Type B pancreatic cell (in vitro differentiated cells): Measurements from ENCODE around the gene CCDC171. TPM values are rescaled to one million over a fixed set of nuclear protein-coding genes. Genes with fewer than 3 reads are reported as not detected.

Experiments
- DNase-seq: peaks from one replicate; pipeline ENCODE4 v3.0.0; 2021; ENCODE audit warnings: mixed read lengths; ENCODE audit not compliant: unreplicated experiment; ENCODE audit errors: extremely low spot score
- H3K27ac Mint-ChIP-seq: 2 replicates; pipeline ENCODE4 v1.8.0; 2021; ENCODE audit warnings: mild to moderate bottlenecking, mixed read lengths
- H3K27me3 Mint-ChIP-seq: 2 replicates; pipeline ENCODE4 v1.8.0; 2021; ENCODE audit warnings: mixed read lengths
- H3K36me3 Mint-ChIP-seq: 2 replicates; pipeline ENCODE4 v1.8.0; 2021; ENCODE audit warnings: mixed read lengths
- H3K4me1 Mint-ChIP-seq: one replicate; pipeline ENCODE4 v1.8.0; 2021; ENCODE audit warnings: mixed read lengths; ENCODE audit not compliant: unreplicated experiment
- H3K4me3 Mint-ChIP-seq: 2 replicates; pipeline ENCODE4 v1.8.0; 2021; ENCODE audit warnings: mild to moderate bottlenecking, mixed read lengths
- H3K9me3 Mint-ChIP-seq: 2 replicates; pipeline ENCODE4 v1.8.0; 2021; ENCODE audit warnings: mixed read lengths
- CTCF ChIP-seq: fragments of 200-600 bp; sonication (generic); conservative IDR thresholded peaks from 2 replicates; pipeline ENCODE4 v1.5.0; 2021; ENCODE audit warnings: antibody characterized with exemption, mild to moderate bottlenecking
- total RNA-seq: library from RNA; stranded (reverse); gene quantifications from 2 replicates; pipeline ENCODE4 v1.2.1, GENCODE V29; 2021; ENCODE audit warnings: low replicate concordance

The CCDC171 gene
- total RNA-seq, 1 donor from 2014 or later = 7.4 TPM

GRCh38 chr9:15542624-15543023 is 10.2 kb upstream of the CCDC171 start:
- Mint-ChIP-seq H3K27me3 (no peaks in the 10 kb centered on the region), H3K9me3 (peaks cover 5% of the 10 kb centered on the region), H3K27ac (no peak overlapping the region), H3K4me1 (peaks cover 6% of the 10 kb centered on the region), H3K36me3 (no peaks in the 10 kb centered on the region), H3K4me3 (no peak overlapping the region)
- TF ChIP-seq CTCF = no peak
- DNase-seq = no peak

GRCh38 chr9:15543047-15543813 is 9.6 kb upstream of the CCDC171 start:
- no peak for TF ChIP-seq CTCF
- H3K27me3 Mint-ChIP-seq = no peaks in the 10 kb centered on the region
- DNase-seq = no peak
- H3K4me1 Mint-ChIP-seq = peaks cover 6% of the 10 kb centered on the region
- peaks cover 5% of the 10 kb centered on the region for H3K9me3 Mint-ChIP-seq
- H3K4me3 Mint-ChIP-seq = no peak overlapping the region
- no peak overlapping the region for H3K27ac Mint-ChIP-seq
- no peaks in the 10 kb centered on the region for H3K36me3 Mint-ChIP-seq

GRCh38 chr9:15549611-15550010 is 3.2 kb upstream of the CCDC171 start:
- H3K27me3 Mint-ChIP-seq = no peaks in the 10 kb centered on the region
- no peaks in the 10 kb centered on the region for H3K36me3 Mint-ChIP-seq
- no peak overlapping the region for H3K27ac Mint-ChIP-seq
- peaks cover 3% of the 10 kb centered on the region for H3K9me3 Mint-ChIP-seq
- peak overlapping the region; percentile 26 for H3K4me3 Mint-ChIP-seq
- no peak for DNase-seq
- no peaks in the 10 kb centered on the region for H3K4me1 Mint-ChIP-seq
- no peak for TF ChIP-seq CTCF

- Mint-ChIP-seq H3K27me3 (no peaks in the 10 kb centered on the region), H3K9me3 (no peaks in the 10 kb centered on the region), H3K27ac (peak overlapping the region; percentile 96), H3K4me3 (peak overlapping the region; percentile 97), H3K36me3 (peaks cover 4% of the 10 kb centered on the region), H3K4me1 (no peaks in the 10 kb centered on the region)
- no peak for TF ChIP-seq CTCF
- no peak for DNase-seq
Measured at GRCh38 chr9:15553528-15553898, 670 bp downstream of the CCDC171 start.

GRCh38 chr9:15570769-15571168 is 17.9 kb downstream of the CCDC171 start:
- no peak for TF ChIP-seq CTCF
- H3K4me3 Mint-ChIP-seq = no peak overlapping the region
- H3K4me1 Mint-ChIP-seq = peaks cover 4% of the 10 kb centered on the region
- no peaks in the 10 kb centered on the region for H3K36me3 Mint-ChIP-seq
- no peak for DNase-seq
- H3K27ac Mint-ChIP-seq = no peak overlapping the region
- no peaks in the 10 kb centered on the region for H3K9me3 Mint-ChIP-seq
- H3K27me3 Mint-ChIP-seq = no peaks in the 10 kb centered on the region
